EL (cell line): Measurements from ENCODE around the gene MOB1A.
"Not testable (repeated sequence)": the region's sequence is repeated elsewhere in the genome, so short reads cannot be mapped to it uniquely, and the experiment has no call there.

Experiments
- DNase-seq: peaks from one replicate; pipeline ENCODE4 v3.0.0-alpha.2; 2016

The MOB1A gene

GRCh38 chr2:74148457-74149246 is 30.0 kb downstream of the MOB1A start:
- DNase-seq = no peak

GRCh38 chr2:74147727-74148456 is 30.8 kb downstream of the MOB1A start, which contains the start of gene BOLA3:
TSS of gene BOLA3 (minus strand) at chr2:74147912. CDS start at chr2:74147874, 38 bp downstream.
- peak; percentile 85 for DNase-seq

DNA sequence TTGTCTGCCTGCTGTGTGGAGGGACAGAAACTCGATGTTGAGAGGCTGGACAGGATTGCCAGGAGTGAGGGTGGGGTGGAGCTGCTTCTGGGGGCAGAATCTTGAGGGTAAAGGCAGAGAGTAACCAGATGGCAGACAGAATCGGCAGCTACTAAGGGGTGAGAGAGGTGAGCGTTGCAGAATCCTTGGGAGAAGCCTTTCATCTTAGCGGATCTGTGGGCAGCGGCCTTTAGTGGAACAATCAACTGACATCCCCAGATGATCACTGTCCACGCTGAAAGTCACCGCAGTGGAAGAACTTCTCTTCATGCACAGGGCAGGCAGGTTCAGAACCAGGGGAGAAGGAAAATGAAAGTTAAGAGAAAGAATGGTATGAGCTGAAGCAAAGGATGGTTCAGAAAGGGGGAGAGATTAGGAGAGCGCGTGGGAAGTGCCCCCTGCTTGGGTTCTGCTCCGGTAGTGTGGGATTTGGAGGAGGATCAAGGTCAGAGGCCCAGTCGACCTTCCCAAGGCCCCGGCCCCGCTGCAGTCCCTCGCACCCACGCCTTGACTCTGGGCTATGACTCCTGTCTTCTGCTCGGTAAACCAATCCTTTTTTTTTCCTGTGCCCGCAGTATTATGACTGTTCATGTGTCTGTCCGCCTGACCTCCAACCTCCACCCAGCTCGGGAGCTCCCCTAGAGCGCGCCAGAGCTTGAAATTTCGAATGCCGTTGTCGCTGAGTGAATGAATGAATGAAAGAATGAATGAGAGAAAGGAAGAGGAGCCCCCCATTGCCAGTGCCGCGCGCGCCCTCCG is 31.6 kb downstream of the MOB1A start:
- peak; percentile 13 for DNase-seq

GRCh38 chr2:74142340-74142739 is 36.3 kb downstream of the MOB1A start:
- DNase-seq = no peak

DNA sequence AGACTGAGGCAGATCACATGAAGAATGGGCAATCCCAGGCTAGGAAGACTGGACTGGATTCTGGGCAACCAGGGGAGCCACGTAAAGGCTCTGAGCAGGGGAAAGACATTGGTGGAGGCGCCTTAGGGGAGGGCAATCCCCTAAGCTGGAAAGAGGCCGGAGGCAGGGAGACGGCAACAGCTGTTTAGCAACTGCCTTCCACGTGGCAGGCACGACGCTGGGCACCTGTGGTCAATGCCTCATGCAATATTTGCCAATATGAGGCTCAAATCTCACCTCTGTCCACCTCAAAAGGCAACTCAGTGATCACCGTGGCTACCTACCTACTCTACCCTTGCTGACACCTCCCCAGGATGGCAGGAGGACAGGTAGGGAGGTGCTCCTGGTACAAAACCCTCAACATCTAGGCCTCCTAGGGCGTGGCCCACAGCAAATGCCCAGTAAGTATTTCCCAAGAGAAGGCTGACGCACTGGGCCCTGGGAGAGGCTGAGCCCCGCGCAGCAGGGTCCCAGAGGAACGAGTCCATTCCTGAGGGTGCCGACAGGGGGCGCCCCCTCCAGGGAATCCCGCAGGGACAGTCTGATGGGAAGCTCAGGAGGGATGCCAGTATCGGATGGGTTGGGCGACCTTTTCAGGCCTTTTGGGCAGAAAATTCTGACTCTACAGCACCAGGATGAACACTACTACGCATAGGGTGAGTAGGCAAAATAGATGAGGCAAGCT is 39.9 kb downstream of the MOB1A start:
- DNase-seq = no peak

DNA sequence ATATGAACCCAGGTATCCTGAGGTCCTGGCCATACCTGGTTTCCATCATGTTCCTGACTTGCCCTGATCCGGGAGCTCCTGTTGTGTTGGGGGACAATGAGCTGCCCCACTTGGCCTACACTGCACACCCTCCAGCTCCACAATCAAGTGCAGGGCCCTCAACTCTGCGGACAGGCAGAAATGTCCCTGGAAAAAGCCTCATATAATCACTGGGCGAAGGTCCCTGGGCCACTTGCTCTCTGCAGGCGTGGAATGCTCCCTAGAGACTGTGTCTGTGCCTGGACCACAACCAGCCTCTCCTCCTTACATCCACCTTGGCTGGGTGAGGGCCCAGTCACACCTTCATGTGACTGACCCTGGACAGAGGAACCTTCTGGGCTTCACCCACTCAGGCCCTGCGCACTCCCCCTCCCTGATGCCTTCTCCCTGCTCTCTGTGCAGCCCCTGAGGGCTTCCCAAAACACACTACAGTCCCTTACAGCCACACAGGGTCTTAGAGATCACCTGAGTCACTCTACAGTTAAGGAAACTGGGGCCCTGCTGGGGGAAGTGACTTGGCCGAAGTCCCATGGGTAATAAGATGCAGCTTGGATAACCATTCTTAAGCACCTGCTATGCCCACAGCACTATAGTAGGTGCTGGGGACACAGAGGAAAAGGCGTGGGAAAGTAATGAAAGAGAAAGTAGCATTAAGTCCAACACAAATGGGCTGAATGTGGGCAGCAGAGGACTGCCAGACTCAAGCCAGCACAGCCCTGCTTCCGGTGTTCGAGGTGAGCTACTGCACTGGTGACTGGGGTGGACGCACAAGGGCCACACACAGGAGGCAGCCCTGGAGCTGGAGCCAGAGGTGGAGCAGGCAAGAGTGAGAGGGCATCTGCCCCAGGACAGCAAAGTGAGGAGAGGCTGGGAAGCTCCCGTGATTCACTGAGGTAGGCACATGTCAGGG is 40.8 kb downstream of the MOB1A start:
- no peak for DNase-seq

DNA sequence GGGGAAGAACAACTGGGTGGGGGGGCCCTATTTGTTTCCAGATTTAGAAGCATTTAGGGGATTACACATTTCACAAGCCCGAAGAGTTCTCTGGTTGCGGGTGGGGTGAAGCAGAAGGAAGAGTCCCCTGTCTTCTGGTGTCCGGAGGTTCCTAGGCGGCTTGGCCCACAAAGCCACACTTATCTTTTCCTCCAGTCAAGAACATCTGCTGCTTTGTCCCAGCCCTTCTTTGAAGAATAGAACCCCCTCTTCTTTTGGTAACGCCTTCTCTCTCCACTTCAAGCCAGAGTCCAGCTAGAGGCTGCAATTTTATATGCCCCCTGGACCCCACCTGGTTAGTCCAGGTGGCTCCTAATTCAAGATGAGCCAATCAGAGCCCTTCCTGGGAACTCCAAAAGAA is 46.8 kb downstream of the MOB1A start:
- DNase-seq = no peak

- DNase-seq = peak; percentile 52
Observed at GRCh38 chr2:74130211-74130995, 48.3 kb downstream of the MOB1A start.

DNA sequence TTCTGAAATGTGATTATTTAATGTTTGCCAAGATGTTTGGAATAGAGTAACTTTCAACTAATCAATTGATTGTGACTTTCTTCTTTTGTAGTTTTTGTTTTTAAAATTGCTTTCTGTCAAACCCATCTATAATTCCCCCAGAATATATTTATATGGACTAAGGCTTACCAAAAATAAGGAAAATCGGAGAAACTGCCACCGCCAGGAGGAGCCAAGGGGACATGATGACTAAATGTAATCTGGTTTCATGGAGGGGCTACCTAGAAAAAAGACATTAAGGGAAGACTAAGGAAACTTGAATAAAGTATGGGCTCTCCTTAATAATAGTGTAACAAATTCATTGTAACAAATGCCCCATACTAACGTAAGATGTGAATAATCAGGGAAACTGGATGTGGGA is 50.5 kb downstream of the MOB1A start:
- DNase-seq = no peak

DNA sequence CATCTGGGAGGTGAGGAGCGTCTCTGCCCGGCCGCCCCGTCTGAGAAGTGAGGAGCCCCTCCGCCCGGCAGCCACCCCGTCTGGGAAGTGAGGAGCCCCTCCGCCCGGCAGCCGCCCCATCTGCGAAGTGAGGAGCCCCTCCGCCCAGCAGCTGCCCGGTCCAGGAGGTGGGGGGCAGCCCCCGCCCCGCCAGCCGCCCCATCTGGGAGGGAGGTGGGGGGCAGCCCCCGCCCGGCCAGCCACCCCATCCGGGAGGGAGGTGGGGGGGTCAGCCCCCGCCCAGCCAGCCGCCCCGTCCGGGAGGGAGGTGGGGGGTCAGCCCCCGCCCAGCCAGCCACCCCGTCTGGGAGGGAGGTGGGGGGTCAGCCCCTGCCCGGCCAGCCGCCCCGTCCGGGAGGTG is 54.7 kb downstream of the MOB1A start:
- DNase-seq = not testable (repeated sequence)

- DNase-seq = not testable (repeated sequence)
Observed at GRCh38 chr2:74121846-74122245, 56.8 kb downstream of the MOB1A start.

DNA sequence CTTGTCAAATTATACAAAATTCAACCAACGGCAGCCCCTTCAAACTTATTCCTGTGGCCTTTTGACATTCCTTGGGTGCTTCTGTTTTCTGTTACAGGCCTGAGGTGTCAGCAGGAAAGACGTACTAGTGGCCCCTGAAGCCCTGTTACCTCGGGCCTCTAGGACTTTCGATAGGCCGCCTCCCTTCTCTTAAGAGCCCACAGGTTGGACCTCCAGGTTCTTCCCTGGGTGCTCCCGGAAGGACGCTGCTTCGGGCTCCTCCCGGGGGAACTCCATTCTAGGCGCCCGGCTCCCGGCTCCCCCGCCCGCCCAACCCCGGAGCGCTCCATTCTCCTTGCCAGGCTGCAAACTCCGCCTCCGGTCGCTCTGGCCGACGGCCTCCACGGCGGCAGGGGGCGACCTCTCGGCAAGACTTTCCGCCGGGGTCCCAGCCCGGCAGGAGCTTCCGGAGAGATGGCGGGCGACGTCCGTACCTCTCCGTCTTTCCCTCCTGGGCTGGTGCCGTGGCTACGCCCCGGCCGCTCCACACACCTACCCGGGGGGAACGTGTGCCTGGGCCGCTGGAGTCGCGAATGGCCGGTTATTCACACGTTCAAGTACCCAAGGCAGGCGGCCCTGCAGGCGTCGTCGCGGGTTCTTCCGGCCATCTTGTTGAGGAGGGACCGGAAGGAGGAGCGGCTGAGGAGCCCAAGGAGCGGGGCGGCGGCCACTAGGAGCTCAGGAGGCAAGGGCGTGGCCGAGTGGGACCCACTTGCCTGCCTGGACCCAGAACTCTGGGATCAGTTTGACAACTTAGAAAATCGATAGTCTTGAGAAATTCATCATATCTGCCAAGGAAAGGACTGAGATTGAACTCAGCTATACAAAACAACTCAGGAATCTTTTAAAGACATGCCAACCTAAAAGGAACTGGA is 58.5 kb downstream of the MOB1A start:
- peak; percentile 79 for DNase-seq

DNA sequence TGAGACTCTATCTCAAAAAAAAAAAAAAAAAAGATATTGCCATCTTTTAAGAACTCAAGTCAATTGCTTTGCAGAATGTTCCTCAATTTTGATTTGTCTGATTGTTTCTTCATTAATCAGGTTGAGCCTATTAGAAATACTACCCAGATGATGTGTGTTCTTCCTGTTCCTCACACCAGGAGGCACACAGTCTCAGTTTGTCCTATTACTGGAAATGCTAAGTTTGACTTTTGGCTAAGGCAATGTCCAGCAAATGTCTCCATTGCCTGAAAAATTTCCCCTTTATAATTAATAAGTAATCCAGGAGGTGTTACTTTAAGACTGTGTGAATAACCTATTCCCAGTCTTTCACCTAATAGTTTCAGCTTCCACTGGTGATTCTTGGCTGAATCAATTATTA is 59.3 kb downstream of the MOB1A start:
- peak; percentile 8 for DNase-seq

GRCh38 chr2:74111380-74111779 is 67.3 kb downstream of the MOB1A start:
- no peak for DNase-seq

DNA sequence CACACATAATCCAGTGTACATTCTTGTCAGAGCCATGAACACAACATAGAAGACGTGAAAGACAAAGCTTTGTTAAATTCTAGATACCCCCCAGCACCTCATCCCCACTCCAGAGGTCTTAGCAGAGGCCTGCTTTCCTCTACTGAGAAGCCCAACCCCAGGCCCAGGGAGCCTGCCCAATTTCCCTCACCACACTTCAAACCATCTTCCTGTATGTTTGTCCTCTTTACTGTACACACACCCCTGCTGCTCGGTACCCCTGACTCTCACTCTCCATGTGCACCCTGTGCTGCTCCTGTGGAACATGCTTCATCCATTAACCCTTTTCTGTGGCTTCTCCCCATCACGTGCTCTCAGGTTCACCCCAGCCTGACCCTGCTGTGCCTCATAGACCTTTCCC is 68.1 kb downstream of the MOB1A start:
- DNase-seq = no peak

DNA sequence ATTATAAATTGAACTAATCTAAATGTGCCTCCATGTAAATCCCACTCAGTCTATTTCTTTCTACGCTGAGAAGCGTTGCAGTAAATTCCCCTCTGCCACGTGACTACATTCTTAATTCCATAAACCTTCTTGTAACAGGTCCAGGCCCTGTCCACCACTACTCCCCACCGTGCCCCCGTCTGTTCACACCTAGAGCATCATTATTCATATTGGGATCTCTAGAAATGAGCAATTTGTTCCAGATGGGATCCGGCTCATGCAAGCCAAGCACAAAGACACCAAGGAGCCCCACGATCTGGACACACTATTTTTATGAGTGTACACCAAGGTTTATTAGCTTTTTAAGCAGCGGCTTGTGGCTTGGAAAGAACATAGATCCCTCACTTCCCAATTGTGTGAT is 69.1 kb downstream of the MOB1A start:
- DNase-seq = no peak

DNA sequence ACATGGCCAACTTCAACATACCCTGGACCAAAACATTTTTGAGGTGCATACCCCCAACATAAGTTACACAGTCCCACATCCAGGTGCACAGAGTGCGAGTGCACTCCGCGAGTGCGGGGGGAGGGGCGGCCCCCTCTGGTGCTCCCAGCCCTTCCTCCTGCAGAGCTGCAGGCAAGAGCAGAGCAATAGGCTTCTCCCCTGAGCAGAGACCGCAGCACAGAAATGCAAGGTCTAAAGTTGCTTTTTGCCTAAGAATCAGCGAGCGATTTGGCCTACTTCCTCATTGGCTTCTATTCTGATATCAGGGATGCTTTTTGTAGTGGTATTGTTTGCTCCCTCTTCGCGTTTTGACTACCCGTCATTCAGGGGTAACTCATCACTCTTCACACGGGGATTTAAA is 71.6 kb downstream of the MOB1A start:
- no peak for DNase-seq

- DNase-seq = no peak
Observed at GRCh38 chr2:74105413-74105812, 73.3 kb downstream of the MOB1A start.

GRCh38 chr2:74104839-74105238 is 73.8 kb downstream of the MOB1A start:
- DNase-seq = no peak

DNA sequence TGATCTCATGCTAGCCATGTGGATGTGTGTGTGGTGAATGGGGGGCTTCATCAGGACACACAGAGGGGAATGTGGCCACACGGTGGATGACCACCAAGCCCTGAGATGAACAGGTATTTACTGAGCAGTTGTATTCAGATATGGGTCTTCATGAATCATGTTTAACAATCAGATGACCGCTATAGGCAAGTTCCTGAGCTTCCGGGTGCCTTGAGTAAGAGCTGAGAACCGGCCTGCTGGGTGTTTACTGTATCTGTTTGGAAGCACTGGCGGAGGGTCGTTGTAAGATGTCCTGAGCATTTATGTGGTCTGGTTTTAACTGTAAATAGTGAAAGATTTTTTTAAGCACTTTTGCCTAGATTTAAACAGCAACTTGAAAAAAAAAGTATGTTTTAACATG is 74.9 kb downstream of the MOB1A start:
- no peak for DNase-seq
